Astrocyte of the spinal cord (primary cell): ENCODE data around the gene ERC2.

Source experiments
- DNase-seq: peaks from one replicate; pipeline ENCODE4 v3.0.0; 2011; ENCODE audit warnings: low read depth, low spot score
- H3K4me3 ChIP-seq: 2 replicates; pipeline ENCODE4 v1.5.1; 2011; ENCODE audit warnings: low read depth, mild to moderate bottlenecking, low read length, moderate library complexity
- in situ Hi-C: cut with HindIII; loops from 2 replicates; pipeline ENCODE4 v1.10.0; 2017; ENCODE audit warnings: low sequenced_read_pairs
- TF ChIP-seq, protein P1 (sequence below): IDR thresholded peaks from 2 replicates; pipeline ENCODE4 v1.5.1; 2012; ENCODE audit warnings: low read depth, mild to moderate bottlenecking, low read length, inconsistent platforms

The ERC2 gene

DNA sequence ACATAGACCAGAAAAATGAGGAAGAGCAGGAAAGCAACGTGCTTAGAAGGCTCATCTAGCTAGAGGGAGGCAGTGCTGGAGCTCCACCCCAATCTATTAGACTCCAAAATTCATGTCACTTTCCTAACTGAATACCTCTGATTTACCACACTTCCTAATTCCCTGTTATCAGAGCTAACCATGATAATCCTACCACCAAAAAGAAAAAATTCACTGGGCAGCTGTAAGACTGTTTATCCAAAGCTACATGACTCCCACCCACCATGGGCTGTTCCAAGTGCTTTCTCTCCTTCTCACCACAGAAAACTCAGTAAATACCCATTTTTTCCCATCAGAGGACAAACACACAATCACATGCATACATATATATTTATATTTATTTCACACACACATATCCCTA, 501.7 kb downstream of the ERC2 start:
- DNase-seq = no peak
- in situ Hi-C loops = no loop called here
- no peak overlapping the region for H3K4me3 ChIP-seq
- TF ChIP-seq, protein P1, sequence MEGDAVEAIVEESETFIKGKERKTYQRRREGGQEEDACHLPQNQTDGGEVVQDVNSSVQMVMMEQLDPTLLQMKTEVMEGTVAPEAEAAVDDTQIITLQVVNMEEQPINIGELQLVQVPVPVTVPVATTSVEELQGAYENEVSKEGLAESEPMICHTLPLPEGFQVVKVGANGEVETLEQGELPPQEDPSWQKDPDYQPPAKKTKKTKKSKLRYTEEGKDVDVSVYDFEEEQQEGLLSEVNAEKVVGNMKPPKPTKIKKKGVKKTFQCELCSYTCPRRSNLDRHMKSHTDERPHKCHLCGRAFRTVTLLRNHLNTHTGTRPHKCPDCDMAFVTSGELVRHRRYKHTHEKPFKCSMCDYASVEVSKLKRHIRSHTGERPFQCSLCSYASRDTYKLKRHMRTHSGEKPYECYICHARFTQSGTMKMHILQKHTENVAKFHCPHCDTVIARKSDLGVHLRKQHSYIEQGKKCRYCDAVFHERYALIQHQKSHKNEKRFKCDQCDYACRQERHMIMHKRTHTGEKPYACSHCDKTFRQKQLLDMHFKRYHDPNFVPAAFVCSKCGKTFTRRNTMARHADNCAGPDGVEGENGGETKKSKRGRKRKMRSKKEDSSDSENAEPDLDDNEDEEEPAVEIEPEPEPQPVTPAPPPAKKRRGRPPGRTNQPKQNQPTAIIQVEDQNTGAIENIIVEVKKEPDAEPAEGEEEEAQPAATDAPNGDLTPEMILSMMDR = no peak

DNA sequence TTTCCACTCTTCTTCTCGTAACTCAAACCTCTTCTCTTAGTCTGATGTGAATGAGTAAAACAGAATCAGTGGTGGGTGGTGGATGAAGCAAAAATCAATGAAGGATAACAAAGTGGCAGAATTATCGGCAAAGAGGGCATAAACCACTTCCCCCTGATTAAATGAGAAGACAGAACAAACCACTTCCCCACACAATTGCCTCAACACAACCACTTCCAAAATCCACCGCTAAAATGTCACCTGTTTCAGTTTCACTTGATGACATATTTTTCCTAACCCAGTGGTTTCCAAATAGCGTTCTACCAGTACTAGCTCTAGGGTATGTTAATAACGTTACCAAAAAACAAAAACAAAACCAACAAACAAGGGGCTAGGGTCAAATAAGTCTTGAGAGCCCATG, 502.5 kb downstream of the ERC2 start:
- H3K4me3 ChIP-seq = no peak overlapping the region
- in situ Hi-C loops = no loop called here
- TF ChIP-seq, protein P1 = no peak
- no peak for DNase-seq

DNA sequence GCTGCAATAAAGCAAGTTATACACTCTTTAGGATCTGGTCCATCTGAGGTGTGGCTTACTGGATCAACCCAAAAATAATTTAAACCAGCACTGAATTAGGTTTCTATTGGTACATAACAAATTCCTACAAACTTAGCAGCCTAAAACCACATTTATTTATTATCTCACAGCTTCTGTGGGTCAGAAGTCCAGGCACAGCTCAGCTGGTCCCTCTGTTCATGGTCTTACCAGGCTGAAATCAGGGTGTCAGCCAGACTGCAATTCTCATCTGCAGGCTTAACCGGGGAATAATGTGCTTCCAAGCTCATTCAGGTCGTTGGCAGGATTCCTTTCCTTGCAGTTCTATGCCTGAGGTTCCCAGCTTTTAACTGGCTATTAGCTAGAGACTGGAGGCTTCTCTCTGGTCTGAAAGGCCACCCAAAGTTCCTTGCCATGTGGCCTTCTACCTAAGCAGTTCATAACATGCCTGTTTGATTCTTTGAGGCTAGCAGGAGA, 503.7 kb downstream of the ERC2 start:
- in situ Hi-C loops = no loop called here
- TF ChIP-seq, protein P1 = no peak
- DNase-seq = no peak
- no peak overlapping the region for H3K4me3 ChIP-seq

GRCh38 chr3:55963601-55964000, 504.7 kb downstream of the ERC2 start:
- DNase-seq = no peak
- TF ChIP-seq, protein P1 = no peak
- in situ Hi-C loops = no loop called here
- no peak overlapping the region for H3K4me3 ChIP-seq

DNA sequence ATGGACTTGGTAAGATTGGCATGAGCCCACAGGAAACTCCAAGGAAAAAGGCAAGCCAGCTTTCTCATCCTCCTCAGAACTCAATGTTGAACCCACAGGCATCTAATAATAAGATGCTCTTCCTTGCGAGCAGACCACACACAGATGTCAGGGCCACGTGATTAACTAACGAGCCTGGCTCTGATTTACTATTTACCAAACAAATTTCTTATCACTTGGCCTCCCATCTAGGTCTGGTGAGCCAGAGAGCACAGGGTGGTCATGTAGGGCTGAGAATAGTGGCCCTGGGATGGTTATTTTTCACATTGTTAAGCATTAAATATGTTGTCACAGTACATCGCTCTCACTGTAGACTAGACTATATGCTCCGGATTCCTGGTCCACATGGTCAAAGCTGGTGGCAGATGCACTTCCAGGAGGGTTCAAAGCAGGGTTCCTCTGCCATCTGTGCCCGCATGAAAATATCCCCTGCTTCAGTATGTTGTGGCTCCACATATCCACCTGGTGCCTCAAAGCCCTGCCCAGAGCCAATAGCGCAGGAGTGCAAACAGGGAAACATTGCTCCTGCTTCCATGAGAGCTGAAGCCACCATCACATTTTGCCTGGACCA, 508.7 kb downstream of the ERC2 start:
- no peak overlapping the region for H3K4me3 ChIP-seq
- TF ChIP-seq, protein P1 = no peak
- in situ Hi-C loops = no loop called here
- no peak for DNase-seq

DNA sequence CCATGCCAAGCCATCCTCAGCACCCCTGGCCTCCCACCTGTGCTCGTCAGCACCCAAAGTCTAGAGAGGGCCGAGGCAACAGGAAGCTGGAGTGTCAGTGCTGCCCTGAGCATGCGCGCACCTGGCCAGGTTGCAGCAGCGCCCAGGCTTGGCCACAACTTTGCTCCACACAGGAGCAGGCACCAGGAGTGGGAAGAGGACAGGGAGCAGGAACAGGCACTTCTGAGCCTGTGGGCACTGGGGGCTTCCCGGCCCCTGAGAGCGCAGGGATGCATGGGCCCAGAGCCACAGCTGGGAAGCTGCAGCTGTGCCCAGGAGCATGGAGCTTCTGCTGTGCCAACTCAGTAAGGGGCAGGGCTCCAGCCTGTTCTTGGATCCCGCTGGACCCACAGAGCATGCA, 509.7 kb downstream of the ERC2 start:
- in situ Hi-C loops = no loop called here
- TF ChIP-seq, protein P1 = no peak
- H3K4me3 ChIP-seq = no peak overlapping the region
- no peak for DNase-seq
